Vagina (tissue), 2 donors: Measurements from ENCODE around the gene PPP2R5C. TPM values are rescaled to one million over a fixed set of nuclear protein-coding genes. Genes with fewer than 3 reads are reported as not detected.
A peak's percentile ranks its signal among the peaks of the same experiment; 100 is the strongest.
"Not testable (repeated sequence)": the region's sequence is repeated elsewhere in the genome, so short reads cannot be mapped to it uniquely, and the experiment has no call there.

Experiments
- DNase-seq, 2 donors: peaks; one replicate each; pipeline ENCODE4 v3.0.0-alpha.2; 2017; ENCODE audit errors: extremely low spot score in 2 of 2
- H3K27ac ChIP-seq: fragments of 200-600 bp; sonication (generic); one replicate; pipeline ENCODE4 v1.5.1; 2019
- H3K27me3 ChIP-seq: fragments of 200-600 bp; sonication (generic); one replicate; pipeline ENCODE4 v1.5.1; 2019
- H3K36me3 ChIP-seq, 2 donors: fragments of 200-600 bp; sonication (generic); one replicate each; pipeline ENCODE4 v1.5.1; 2017 to 2019
- H3K4me1 ChIP-seq: fragments of 200-600 bp; sonication (generic); one replicate; pipeline ENCODE4 v1.5.1; 2019
- H3K4me3 ChIP-seq, 2 donors: fragments of 200-600 bp; sonication (generic); 1 replicate in 1 of 2; 2 replicates in 1 of 2; pipeline ENCODE4 v1.5.1; 2016 to 2019
- H3K9me3 ChIP-seq: fragments of 200-600 bp; sonication (generic); one replicate; pipeline ENCODE4 v1.5.1; 2019
- POLR2A ChIP-seq, 2 donors: fragments of 450-650 bp; IDR thresholded peaks; one replicate each; pipeline ENCODE4 v1.6.1; 2017; ENCODE audit warnings: antibody characterized with exemption in 2 of 2, mild to moderate bottlenecking in 2 of 2, moderate library complexity in 2 of 2
- POLR2AphosphoS5 ChIP-seq, 2 donors: sonication (generic); formaldehyde crosslinking; IDR thresholded peaks; one replicate each; pipeline ENCODE4 v1.9.0; 2017; ENCODE audit warnings: antibody characterized with exemption in 2 of 2, mild to moderate bottlenecking in 2 of 2, low read depth in 1 of 2; ENCODE audit not compliant: insufficient read depth in 1 of 2
- intact Hi-C: fragments of 100-400 bp; cut with DNase I; formaldehyde crosslinking; loops from one replicate; pipeline ENCODE4 v1.15.1; 2023
- total RNA-seq: library from RNA; depleted of rRNA; stranded (reverse); fragments of >200 nt; gene quantifications from one replicate; pipeline ENCODE4 v1.2.3, GENCODE V29; 2016
- TF ChIP-seq, protein P1 (sequence below), 3 experiments: fragments of 450-650 bp in 2 of 3; fragments of 200-600 bp in 1 of 3; sonication (generic) in 1 of 3; IDR thresholded peaks; one replicate each; pipeline ENCODE4 v1.5.1; 2017 to 2019; ENCODE audit warnings: antibody characterized with exemption in 3 of 3, mild to moderate bottlenecking in 2 of 3, moderate library complexity in 2 of 3

Gene PPP2R5C
- total RNA-seq: 88.1 TPM

GRCh38 chr14:101761032-101761880 lies at the start of gene PPP2R5C:
PPP2R5C (plus strand) TSS chr14:101761709; CDS start chr14:101761894, 185 bp downstream.
- peak within 1 kb of the TSS; percentile 99 to 100 for H3K4me3 ChIP-seq
- TF ChIP-seq, protein P1, sequence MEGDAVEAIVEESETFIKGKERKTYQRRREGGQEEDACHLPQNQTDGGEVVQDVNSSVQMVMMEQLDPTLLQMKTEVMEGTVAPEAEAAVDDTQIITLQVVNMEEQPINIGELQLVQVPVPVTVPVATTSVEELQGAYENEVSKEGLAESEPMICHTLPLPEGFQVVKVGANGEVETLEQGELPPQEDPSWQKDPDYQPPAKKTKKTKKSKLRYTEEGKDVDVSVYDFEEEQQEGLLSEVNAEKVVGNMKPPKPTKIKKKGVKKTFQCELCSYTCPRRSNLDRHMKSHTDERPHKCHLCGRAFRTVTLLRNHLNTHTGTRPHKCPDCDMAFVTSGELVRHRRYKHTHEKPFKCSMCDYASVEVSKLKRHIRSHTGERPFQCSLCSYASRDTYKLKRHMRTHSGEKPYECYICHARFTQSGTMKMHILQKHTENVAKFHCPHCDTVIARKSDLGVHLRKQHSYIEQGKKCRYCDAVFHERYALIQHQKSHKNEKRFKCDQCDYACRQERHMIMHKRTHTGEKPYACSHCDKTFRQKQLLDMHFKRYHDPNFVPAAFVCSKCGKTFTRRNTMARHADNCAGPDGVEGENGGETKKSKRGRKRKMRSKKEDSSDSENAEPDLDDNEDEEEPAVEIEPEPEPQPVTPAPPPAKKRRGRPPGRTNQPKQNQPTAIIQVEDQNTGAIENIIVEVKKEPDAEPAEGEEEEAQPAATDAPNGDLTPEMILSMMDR (IDR thresholded peaks at IDR 0.05): no peak
- peak in 1 of 2 donors; percentile 67 for TF ChIP-seq POLR2A (IDR thresholded peaks at IDR 0.05)
- peak in 1 of 2 donors; percentile 93 for TF ChIP-seq POLR2AphosphoS5 (IDR thresholded peaks at IDR 0.05; ENCODE audit: insufficient read depth in 1 of 2, low read depth in 1 of 2)
- DNase-seq: peak in 1 of 2 donors; percentile 90
- intact Hi-C loops: loop anchor here (5.0 kb wide), 1 partner anchor 201 kb away; the partner anchor contains the start of gene DYNC1H1
- H3K4me1 ChIP-seq: peaks cover 12% of the 10 kb centered on the region
- H3K27me3 ChIP-seq: no peaks in the 10 kb centered on the region
- H3K36me3 ChIP-seq: peaks cover 0 to 7% of the 10 kb centered on the region in 2 donors
- no peaks in the 10 kb centered on the region for H3K9me3 ChIP-seq
- peak within 1 kb of the TSS; percentile 100 for H3K27ac ChIP-seq

- DNase-seq, intact Hi-C loops, H3K36me3 ChIP-seq, H3K4me1 ChIP-seq, H3K27ac ChIP-seq, H3K4me3 ChIP-seq, H3K9me3 ChIP-seq, H3K27me3 ChIP-seq: not testable (repeated sequence)
These were observed 49.7 kb upstream of the PPP2R5C start for GRCh38 chr14:101711857-101712233.

- H3K4me3 ChIP-seq, H3K36me3 ChIP-seq, H3K9me3 ChIP-seq, intact Hi-C loops, H3K4me1 ChIP-seq, H3K27ac ChIP-seq, H3K27me3 ChIP-seq: not testable (repeated sequence)
- DNase-seq: peak; percentile 20 to 55
These were observed 49.2 kb upstream of the PPP2R5C start for GRCh38 chr14:101712341-101712740.

DNA sequence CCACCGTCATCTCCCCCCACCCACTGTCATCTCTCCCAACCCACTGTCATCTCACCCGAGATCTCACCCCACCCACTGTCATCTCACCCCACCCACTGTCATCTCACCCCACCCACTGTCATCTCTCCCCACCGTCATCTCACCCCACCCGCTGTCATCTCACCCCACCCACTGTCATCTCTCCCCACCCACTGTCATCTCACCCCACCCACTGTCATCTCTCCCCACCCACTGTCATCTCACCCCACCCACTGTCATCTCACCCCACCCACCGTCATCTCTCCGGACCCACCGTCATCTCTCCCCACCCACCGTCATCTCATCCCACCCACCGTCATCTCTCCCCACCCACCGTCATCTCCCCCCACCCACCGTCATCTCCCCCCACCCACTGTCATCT lies 48.4 kb upstream of the PPP2R5C start:
- H3K36me3 ChIP-seq, H3K27ac ChIP-seq, H3K9me3 ChIP-seq, DNase-seq, H3K4me3 ChIP-seq, H3K4me1 ChIP-seq, H3K27me3 ChIP-seq, intact Hi-C loops: not testable (repeated sequence)

GRCh38 chr14:101713621-101714349 lies 47.7 kb upstream of the PPP2R5C start:
- intact Hi-C loops: no loop called here
- Histone ChIP-seq H3K27ac (no peak overlapping the region), H3K4me1 (no peaks in the 10 kb centered on the region), H3K9me3 (no peaks in the 10 kb centered on the region), H3K27me3 (no peaks in the 10 kb centered on the region), H3K36me3 (no peaks in the 10 kb centered on the region), H3K4me3 (no peak overlapping the region)
- TF ChIP-seq POLR2AphosphoS5 (IDR thresholded peaks at IDR 0.05; ENCODE audit: insufficient read depth in 1 of 2, low read depth in 1 of 2) (no peak), POLR2A (IDR thresholded peaks at IDR 0.05) (no peak)
- TF ChIP-seq, protein P1 (IDR thresholded peaks at IDR 0.05): no peak
- DNase-seq: peak; percentile 56 to 58

DNA sequence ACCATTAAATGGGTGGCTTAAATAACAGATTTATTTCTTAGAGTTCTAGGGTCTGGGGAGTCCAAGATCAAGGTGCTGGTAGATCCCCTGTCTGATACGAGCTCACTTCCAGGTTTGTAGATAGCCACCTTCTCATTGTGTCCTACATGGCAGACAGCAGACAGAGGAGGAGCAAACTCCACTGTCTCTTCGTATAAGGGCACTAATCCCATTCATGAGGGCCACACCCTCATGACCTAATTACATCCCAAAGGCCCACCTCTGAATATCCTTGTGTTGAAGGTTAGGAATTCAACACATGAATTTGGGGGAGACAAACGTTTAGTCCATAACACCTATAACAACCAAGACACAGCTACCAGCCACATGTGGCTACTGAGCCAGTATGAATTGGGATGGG lies 47.1 kb upstream of the PPP2R5C start:
- no peak overlapping the region for H3K4me3 ChIP-seq
- H3K27ac ChIP-seq: no peak overlapping the region
- TF ChIP-seq POLR2AphosphoS5 (IDR thresholded peaks at IDR 0.05; ENCODE audit: insufficient read depth in 1 of 2, low read depth in 1 of 2) (no peak), POLR2A (IDR thresholded peaks at IDR 0.05) (no peak)
- TF ChIP-seq, protein P1 (IDR thresholded peaks at IDR 0.05): no peak
- intact Hi-C loops: no loop called here
- no peak for DNase-seq
- H3K4me1 ChIP-seq: no peaks in the 10 kb centered on the region
- H3K36me3 ChIP-seq: no peaks in the 10 kb centered on the region
- H3K9me3 ChIP-seq: no peaks in the 10 kb centered on the region
- H3K27me3 ChIP-seq: no peaks in the 10 kb centered on the region
